Choroid plexus epithelial cell (primary cell): ENCODE results near the gene KLK6.

Source experiments
- DNase-seq: peaks from one replicate; pipeline ENCODE4 v3.0.0-alpha.2; 2010; ENCODE audit warnings: low read depth
- H3K4me3 ChIP-seq: 2 replicates; pipeline ENCODE4 v1.5.1; 2011; ENCODE audit warnings: low read depth, mild to moderate bottlenecking, control low read depth, low read length, moderate library complexity
- TF ChIP-seq, protein P1 (sequence below): conservative IDR thresholded peaks from 2 replicates; pipeline ENCODE4 v1.5.1; 2011; ENCODE audit warnings: low read depth, mild to moderate bottlenecking, control low read depth, inconsistent platforms, low read length, moderate library complexity

KLK6 gene

DNA sequence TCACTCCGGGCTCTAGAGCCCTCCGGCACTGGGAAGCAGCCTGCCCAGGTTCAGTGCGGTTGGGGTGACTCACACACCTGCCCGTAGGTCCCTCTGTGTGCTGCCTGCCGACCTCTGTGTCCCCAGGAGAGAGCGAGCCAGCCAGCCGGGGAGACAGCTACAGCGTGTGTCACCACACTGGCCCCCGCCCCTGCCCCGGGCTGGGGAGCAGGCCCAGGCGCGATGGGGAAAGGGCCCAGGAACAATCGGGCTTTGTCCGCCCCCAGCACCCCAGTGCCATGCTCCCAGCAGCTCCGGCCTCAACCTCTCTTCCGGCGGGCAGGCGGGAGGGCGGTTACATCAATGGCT is at the start of gene KLK6:
KLK6 (minus strand) TSS at position 179 of the 348 bp plus-strand sequence. CDS start 1,487 bp downstream, outside the sequence.
- DNase-seq = no peak
- TF ChIP-seq, protein P1, sequence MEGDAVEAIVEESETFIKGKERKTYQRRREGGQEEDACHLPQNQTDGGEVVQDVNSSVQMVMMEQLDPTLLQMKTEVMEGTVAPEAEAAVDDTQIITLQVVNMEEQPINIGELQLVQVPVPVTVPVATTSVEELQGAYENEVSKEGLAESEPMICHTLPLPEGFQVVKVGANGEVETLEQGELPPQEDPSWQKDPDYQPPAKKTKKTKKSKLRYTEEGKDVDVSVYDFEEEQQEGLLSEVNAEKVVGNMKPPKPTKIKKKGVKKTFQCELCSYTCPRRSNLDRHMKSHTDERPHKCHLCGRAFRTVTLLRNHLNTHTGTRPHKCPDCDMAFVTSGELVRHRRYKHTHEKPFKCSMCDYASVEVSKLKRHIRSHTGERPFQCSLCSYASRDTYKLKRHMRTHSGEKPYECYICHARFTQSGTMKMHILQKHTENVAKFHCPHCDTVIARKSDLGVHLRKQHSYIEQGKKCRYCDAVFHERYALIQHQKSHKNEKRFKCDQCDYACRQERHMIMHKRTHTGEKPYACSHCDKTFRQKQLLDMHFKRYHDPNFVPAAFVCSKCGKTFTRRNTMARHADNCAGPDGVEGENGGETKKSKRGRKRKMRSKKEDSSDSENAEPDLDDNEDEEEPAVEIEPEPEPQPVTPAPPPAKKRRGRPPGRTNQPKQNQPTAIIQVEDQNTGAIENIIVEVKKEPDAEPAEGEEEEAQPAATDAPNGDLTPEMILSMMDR = no peak
- H3K4me3 ChIP-seq = no peak within 1 kb of the TSS

DNA sequence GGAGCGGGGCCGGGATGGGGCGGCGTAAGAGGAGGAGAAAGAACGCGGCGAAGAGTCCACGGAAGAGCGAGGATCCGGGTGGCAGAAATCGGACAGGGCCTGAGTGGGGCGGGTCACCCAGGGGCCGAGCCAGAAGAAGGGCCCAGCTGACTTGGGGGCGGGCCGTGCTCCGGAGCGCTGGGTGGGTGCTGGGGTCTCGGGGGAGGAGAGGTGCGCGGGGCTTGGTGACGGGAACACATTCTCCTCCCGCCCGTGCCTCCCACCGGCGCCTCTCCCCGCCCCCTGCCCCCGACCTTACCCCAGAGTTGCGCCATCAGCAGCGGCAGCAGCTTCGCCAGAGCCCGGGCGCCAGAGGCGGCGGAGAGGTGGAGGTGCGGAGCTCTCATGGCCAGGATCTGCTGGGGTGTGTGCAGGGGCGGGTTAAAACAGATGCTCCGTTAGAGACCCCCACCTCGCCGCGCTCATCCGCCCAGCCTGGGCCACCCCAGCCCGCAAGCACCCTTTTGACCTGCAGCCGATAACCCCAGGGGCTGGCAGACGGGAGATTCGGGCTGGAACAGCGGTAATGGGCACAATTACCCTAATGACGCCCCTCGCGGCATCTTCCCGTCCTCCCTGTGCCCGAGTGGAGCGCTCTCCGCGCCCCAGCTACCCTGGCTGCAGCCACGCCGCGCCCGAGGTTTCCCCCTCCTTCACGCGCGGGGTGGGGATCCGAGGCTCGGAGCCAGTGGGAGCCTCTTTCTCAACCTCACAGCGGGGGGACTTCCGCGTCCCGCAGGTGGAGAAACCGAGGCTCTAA is 49.6 kb upstream of the KLK6 start:
- TF ChIP-seq, protein P1 = no peak
- no peak for DNase-seq
- no peak overlapping the region for H3K4me3 ChIP-seq

DNA sequence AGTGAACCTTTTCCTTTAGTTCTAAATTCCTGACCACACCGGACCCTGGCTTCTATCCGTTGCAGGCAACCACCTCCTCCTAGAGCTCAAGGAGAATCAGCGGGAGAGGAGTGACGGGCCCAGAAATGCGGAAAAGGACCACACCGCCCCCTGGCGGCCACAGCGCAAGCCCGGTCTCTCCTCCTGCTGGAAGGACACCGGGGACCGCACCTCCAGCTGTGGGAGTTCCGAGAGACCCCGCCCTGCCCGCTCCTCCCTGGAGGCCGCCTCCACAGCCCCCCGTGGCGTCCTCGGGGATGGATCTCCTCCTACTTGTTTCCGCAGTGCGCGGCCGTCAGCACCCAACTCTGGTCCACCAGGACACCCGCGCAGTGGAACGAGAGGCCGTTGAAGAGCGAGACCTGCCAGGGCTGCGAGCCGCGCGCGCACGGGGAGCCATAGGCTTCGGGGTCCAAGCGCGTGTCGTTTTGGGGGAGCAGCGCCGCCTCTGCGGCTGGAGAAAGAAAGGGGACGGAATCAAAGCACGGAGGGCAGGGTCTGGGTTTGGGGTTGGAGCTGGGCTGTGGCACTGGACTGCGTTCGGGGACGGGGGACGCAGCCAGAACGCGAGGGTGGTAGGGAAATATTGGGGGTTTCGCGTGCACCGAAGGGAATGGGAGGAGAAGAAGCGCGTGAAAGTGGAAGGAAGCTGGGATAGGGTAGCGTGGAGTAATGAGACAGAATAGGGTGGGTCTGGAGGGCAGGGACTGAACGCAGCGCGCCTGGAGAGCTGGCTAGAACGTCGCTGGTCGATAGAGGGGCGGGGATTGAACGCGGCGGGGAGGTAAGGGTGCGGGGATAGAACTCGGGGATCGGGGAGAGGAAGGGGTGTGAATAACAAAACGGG is 47.6 kb upstream of the KLK6 start:
- DNase-seq = peak; percentile 33
- TF ChIP-seq, protein P1 = peak; percentile 61
- no peak overlapping the region for H3K4me3 ChIP-seq

DNA sequence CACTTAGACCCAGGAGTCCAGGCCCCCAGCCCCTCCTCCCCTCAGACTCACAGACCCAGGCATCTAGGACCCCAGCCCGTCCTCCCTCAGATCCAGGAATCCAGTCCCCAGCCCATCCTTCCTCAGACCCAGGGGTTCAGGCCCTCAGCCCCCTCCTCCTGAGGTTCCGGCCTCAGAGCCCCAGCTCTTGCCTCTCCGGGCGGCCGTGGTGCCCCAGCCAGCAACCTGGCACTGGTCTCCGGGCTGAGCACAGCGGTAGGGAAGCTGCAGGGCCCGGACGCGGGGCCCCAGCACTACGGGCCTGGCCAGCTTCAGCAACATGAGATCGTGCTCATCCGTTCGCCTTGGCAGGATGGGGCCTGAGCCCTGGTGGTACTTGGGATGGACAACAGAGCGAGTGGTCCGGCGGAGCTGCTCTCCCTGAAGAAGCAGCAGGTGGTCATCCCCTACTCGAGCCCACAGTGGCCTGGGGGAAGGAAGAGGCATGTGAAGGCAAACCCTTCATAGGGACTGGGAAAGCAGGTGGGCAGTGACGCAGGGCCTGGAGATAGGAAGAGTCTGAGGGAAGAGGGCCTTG is 46.4 kb upstream of the KLK6 start:
- H3K4me3 ChIP-seq = no peak overlapping the region
- no peak for DNase-seq
- TF ChIP-seq, protein P1 = no peak

DNA sequence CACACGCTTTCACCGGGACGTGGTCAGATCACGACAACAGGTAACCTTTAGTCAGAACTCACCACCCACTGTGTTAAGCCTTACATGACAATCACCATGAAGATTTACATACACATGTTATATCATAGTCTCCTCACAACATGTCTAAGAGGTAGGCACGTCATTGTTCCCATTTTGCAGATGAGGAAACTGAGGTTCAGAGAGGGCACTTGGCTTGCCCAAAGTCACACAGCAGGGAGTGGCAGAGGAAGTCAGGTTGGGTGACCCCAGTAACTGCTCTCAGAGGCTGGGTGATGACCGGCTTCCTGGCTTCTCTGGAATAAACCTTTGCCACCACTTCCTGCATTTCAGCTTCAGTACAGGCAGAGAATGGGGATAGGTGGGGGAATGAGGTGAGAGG is 44.9 kb upstream of the KLK6 start:
- no peak overlapping the region for H3K4me3 ChIP-seq
- DNase-seq = no peak
- TF ChIP-seq, protein P1 = no peak

DNA sequence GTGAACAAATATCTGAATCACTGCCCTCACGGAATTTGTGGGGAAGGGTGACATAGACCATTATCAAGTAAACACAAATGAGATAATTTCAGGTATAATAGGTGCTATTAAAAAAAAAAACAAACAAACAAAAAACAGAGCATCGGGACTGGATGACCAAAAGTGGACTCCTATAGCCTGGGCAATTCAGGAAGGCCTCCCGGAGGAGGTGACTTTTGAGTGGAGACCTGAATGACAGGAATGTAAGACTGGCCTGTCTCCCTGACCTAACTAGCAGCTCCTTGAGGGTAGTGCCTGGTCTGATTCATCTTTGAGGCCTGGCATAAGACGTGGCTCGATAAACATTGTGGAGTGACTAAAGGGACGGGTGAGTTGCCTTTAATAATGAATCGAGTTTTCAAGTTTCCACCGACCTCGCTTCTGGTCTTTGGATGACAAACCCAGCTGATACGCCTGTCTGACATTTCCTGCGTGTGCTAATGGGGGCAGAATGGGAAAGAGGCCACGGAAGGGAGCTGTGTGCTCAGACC is 43.3 kb upstream of the KLK6 start:
- TF ChIP-seq, protein P1 = no peak
- no peak overlapping the region for H3K4me3 ChIP-seq
- no peak for DNase-seq
